ENCODE results near the gene LRRC34.

LRRC34 gene

GRCh38 chr3:169760479-169760878 lies 52.2 kb downstream of the LRRC34 start:
- no peak for DNase-seq

GRCh38 chr3:169759256-169759655 lies 53.4 kb downstream of the LRRC34 start:
- no peak for DNase-seq

GRCh38 chr3:169758359-169758994 lies 54.2 kb downstream of the LRRC34 start:
- DNase-seq, result no peak

GRCh38 chr3:169755488-169755887 lies 57.2 kb downstream of the LRRC34 start:
- DNase-seq, result no peak

- DNase-seq, result no peak
These were observed 58.0 kb downstream of the LRRC34 start for GRCh38 chr3:169754711-169755110.

- no peak for DNase-seq
These were observed 60.8 kb downstream of the LRRC34 start for GRCh38 chr3:169751875-169752274.

- no peak for DNase-seq
These were observed 62.0 kb downstream of the LRRC34 start for GRCh38 chr3:169750665-169751064.

GRCh38 chr3:169748670-169749069 lies 64.0 kb downstream of the LRRC34 start:
- no peak for DNase-seq

- DNase-seq, result no peak
These were observed 65.8 kb downstream of the LRRC34 start for GRCh38 chr3:169746924-169747323.

- DNase-seq, result no peak
These were observed 68.2 kb downstream of the LRRC34 start for GRCh38 chr3:169744366-169745054.
